ENCODE data around the gene MRPL30.
"Not testable (repeated sequence)": the region's sequence is repeated elsewhere in the genome, so short reads cannot be mapped to it uniquely, and the experiment has no call there.

Gene MRPL30

GRCh38 chr2:99188357-99188756 lies 7.4 kb downstream of the MRPL30 start:
- no peaks in the 10 kb centered on the region for H3K9me3 ChIP-seq (replicated peaks; ENCODE audit: low read length)
- no peak overlapping the region for H3K9ac ChIP-seq (ENCODE audit: low read depth, low read length)
- no peaks in the 10 kb centered on the region for H3K27me3 ChIP-seq (ENCODE audit: control insufficient read depth, insufficient read depth, low read length)
- no peak overlapping the region for H3K4me2 ChIP-seq (ENCODE audit: low read length)
- H3K4me1 ChIP-seq (ENCODE audit: control insufficient read depth, insufficient read depth, low read length): no peaks in the 10 kb centered on the region
- H3K4me3 ChIP-seq (ENCODE audit: low read length): no peak overlapping the region
- peaks cover 22% of the 10 kb centered on the region for H3K36me3 ChIP-seq (ENCODE audit: insufficient read depth, low read length)

- Histone ChIP-seq H3K9ac (ENCODE audit: low read depth, low read length) (no peak overlapping the region), H3K4me2 (ENCODE audit: low read length) (no peak overlapping the region), H3K9me3 (replicated peaks; ENCODE audit: low read length) (no peaks in the 10 kb centered on the region), H3K4me1 (ENCODE audit: control insufficient read depth, insufficient read depth, low read length) (no peaks in the 10 kb centered on the region), H3K27me3 (ENCODE audit: control insufficient read depth, insufficient read depth, low read length) (no peaks in the 10 kb centered on the region), H3K4me3 (ENCODE audit: low read length) (no peak overlapping the region), H3K36me3 (ENCODE audit: insufficient read depth, low read length) (peaks cover 22% of the 10 kb centered on the region)
Measured at GRCh38 chr2:99190548-99190947, 9.6 kb downstream of the MRPL30 start.

GRCh38 chr2:99192364-99192763 lies 11.4 kb downstream of the MRPL30 start:
- not testable (repeated sequence) for H3K9ac ChIP-seq (ENCODE audit: low read depth, low read length); H3K27me3 ChIP-seq (ENCODE audit: control insufficient read depth, insufficient read depth, low read length); H3K9me3 ChIP-seq (replicated peaks; ENCODE audit: low read length); H3K4me1 ChIP-seq (ENCODE audit: control insufficient read depth, insufficient read depth, low read length); H3K4me3 ChIP-seq (ENCODE audit: low read length); H3K4me2 ChIP-seq (ENCODE audit: low read length)
- peaks cover 24% of the 10 kb centered on the region for H3K36me3 ChIP-seq (ENCODE audit: insufficient read depth, low read length)

DNA sequence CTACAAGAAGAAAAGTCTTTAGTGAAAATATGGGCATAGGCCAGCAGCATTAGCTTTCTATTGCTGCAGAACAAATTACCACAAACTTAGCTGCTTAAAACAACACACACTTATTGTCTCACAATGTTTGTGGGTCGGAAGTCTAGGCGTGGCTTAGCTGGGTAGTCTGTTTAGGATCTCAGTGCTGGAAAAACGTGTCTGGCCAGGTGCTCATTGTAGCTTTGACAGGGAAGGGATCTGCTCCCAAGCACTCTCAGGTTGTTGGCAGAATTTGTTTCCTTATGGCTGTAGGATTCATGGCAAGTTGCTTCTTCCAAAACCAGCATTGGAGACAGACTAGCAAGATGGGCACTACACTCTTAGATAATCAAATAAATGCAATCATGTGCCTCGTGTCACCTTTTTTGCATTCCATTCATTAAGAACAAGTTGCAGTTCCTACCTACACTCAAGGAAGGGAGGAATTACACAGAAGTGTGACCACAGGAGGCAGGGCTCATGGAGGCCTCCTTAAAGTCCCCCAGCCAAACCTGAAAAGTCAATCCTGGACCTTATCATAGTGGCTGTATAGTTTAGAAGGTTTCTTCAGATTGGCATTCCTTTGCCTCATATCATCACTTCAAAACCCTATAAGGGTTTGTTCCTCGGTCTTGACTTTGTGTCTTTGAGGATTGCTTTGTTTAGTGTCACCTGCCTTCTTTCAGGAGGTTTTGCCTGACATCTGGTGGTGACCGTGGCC lies 17.3 kb downstream of the MRPL30 start:
- Histone ChIP-seq H3K4me1 (ENCODE audit: control insufficient read depth, insufficient read depth, low read length) (no peaks in the 10 kb centered on the region), H3K4me2 (ENCODE audit: low read length) (no peak overlapping the region), H3K9ac (ENCODE audit: low read depth, low read length) (no peak overlapping the region), H3K36me3 (ENCODE audit: insufficient read depth, low read length) (peaks cover 26% of the 10 kb centered on the region), H3K4me3 (ENCODE audit: low read length) (no peak overlapping the region), H3K9me3 (replicated peaks; ENCODE audit: low read length) (no peaks in the 10 kb centered on the region), H3K27me3 (ENCODE audit: control insufficient read depth, insufficient read depth, low read length) (no peaks in the 10 kb centered on the region)

DNA sequence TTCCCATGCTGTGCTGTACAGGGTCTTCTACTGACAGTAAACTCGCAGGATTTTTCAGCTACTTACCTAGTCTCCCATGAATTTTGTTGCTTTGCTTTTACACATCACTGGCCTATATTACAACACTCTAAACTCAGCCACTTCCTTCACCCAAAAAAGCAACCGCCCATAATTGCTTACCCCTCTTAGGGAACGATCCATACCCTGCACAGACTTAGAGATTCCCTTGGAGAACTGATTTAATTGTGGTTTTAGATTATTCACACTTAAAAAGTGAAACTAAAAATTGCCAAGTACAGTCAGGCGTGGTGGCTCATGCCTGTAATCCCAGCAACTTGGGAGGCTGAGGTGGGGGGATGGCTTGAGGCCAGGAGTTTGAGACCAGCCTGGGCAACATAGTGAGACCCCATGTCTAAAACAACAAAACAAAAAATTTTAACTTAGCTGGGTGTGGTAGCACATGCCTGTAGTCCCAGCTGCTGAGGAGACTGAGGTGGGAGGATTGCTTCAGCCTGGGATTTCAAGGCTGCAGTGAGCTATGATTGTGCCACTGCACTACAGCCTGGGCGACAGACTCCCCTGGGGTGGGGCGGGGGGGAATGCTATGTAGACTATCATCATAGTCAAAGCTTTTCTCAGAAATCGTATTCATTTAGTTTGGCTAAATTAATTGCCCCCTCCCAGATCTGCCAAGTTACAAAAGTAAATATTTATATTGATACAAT lies 19.3 kb downstream of the MRPL30 start:
- Histone ChIP-seq H3K27me3 (ENCODE audit: control insufficient read depth, insufficient read depth, low read length) (no peaks in the 10 kb centered on the region), H3K4me3 (ENCODE audit: low read length) (no peak overlapping the region), H3K4me2 (ENCODE audit: low read length) (no peak overlapping the region), H3K4me1 (ENCODE audit: control insufficient read depth, insufficient read depth, low read length) (no peaks in the 10 kb centered on the region), H3K9me3 (replicated peaks; ENCODE audit: low read length) (no peaks in the 10 kb centered on the region), H3K9ac (ENCODE audit: low read depth, low read length) (no peak overlapping the region), H3K36me3 (ENCODE audit: insufficient read depth, low read length) (peaks cover 26% of the 10 kb centered on the region)

- Histone ChIP-seq H3K9me3 (replicated peaks; ENCODE audit: low read length) (no peaks in the 10 kb centered on the region), H3K36me3 (ENCODE audit: insufficient read depth, low read length) (peaks cover 17% of the 10 kb centered on the region)
Measured at GRCh38 chr2:99201959-99202678, 21.1 kb downstream of the MRPL30 start.

DNA sequence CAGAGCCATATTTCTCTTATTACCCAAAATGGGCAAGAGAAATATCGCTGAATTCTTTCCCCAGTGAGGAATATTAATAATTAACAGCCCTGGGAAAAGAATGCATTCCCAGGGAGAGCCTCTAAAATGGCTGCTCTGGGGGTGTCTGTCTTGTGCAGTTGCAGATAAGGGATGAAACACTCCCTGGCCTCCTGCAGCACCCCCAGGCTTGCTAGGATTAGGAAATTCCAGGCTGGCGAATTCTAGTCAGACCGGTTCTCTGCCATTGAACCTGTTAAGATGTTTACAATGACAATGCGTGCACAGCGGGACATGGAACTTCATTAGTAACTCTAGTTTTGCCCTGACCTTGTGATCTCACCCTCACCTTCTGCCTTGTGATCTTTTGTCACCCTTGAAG lies 24.5 kb downstream of the MRPL30 start:
- Histone ChIP-seq H3K4me3 (ENCODE audit: low read length) (no peak overlapping the region), H3K9ac (ENCODE audit: low read depth, low read length) (no peak overlapping the region), H3K27me3 (ENCODE audit: control insufficient read depth, insufficient read depth, low read length) (no peaks in the 10 kb centered on the region), H3K36me3 (ENCODE audit: insufficient read depth, low read length) (peaks cover 6% of the 10 kb centered on the region), H3K4me1 (ENCODE audit: control insufficient read depth, insufficient read depth, low read length) (no peaks in the 10 kb centered on the region), H3K9me3 (replicated peaks; ENCODE audit: low read length) (no peaks in the 10 kb centered on the region), H3K4me2 (ENCODE audit: low read length) (no peak overlapping the region)

More at GRCh38 chr2:99201959-99202678, 21.1 kb downstream of the MRPL30 start:
- Histone ChIP-seq H3K9ac (ENCODE audit: low read depth, low read length) (no peak overlapping the region), H3K27me3 (ENCODE audit: control insufficient read depth, insufficient read depth, low read length) (no peaks in the 10 kb centered on the region), H3K4me2 (ENCODE audit: low read length) (no peak overlapping the region), H3K4me1 (ENCODE audit: control insufficient read depth, insufficient read depth, low read length) (no peaks in the 10 kb centered on the region), H3K4me3 (ENCODE audit: low read length) (no peak overlapping the region)

GRCh38 chr2:99216096-99216495 lies 35.1 kb downstream of the MRPL30 start:
- no peak overlapping the region for H3K9ac ChIP-seq (ENCODE audit: low read depth, low read length)
- no peaks in the 10 kb centered on the region for H3K27me3 ChIP-seq (ENCODE audit: control insufficient read depth, insufficient read depth, low read length)
- no peak overlapping the region for H3K4me2 ChIP-seq (ENCODE audit: low read length)
- no peaks in the 10 kb centered on the region for H3K4me1 ChIP-seq (ENCODE audit: control insufficient read depth, insufficient read depth, low read length)
- H3K9me3 ChIP-seq (replicated peaks; ENCODE audit: low read length): no peaks in the 10 kb centered on the region
- H3K4me3 ChIP-seq (ENCODE audit: low read length): no peak overlapping the region
- peaks cover 3% of the 10 kb centered on the region for H3K36me3 ChIP-seq (ENCODE audit: insufficient read depth, low read length)

DNA sequence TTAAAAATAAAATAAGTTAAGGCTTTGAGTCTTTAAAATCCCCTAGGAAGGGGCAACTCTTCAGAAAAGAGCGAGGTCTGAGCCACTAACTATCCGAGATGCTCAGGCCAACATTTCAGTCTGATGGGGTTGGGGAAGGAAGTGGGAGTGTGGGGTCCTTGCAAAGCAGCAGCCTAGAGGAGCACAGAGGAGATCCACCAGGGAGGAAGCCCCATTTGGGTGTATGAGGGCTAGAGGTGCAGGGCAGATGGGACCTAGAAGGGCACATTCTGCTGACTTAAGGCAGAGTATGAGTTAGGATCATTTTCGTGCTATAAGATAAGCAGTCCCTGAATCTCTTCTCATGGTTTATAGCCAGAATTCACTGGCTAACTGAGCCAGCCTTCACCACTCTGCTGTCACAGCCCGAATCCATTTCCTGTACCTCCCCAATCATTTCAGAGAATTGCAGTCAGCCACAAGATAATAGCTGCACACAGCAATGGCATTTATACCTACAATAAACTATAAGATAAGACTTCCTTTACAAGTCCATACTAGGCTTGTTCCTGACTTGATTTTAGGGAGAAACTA lies 37.0 kb downstream of the MRPL30 start:
- Histone ChIP-seq H3K9ac (ENCODE audit: low read depth, low read length) (no peak overlapping the region), H3K27me3 (ENCODE audit: control insufficient read depth, insufficient read depth, low read length) (no peaks in the 10 kb centered on the region), H3K36me3 (ENCODE audit: insufficient read depth, low read length) (peaks cover 3% of the 10 kb centered on the region), H3K4me1 (ENCODE audit: control insufficient read depth, insufficient read depth, low read length) (no peaks in the 10 kb centered on the region), H3K4me3 (ENCODE audit: low read length) (no peak overlapping the region), H3K9me3 (replicated peaks; ENCODE audit: low read length) (no peaks in the 10 kb centered on the region), H3K4me2 (ENCODE audit: low read length) (no peak overlapping the region)

DNA sequence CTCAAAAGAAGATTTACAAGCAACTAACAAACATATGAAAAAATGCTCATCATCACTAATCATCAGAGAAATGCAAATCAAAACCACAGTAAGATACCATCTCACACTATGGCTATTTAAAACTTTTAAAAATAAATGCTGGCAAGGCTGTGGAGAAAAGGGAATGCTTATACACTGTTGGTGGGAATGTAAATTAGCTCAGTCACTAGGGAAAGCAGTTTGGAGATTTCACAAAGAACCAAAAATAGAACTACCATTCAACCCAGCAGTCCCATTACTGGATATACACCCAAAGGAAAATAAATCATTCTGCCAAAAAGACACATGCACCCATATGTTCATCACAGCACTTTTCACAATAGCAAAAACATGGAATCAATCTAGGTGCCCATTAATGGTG lies 52.2 kb downstream of the MRPL30 start:
- H3K36me3 ChIP-seq (ENCODE audit: insufficient read depth, low read length); H3K9me3 ChIP-seq (replicated peaks; ENCODE audit: low read length); H3K9ac ChIP-seq (ENCODE audit: low read depth, low read length); H3K4me1 ChIP-seq (ENCODE audit: control insufficient read depth, insufficient read depth, low read length); H3K4me2 ChIP-seq (ENCODE audit: low read length); H3K27me3 ChIP-seq (ENCODE audit: control insufficient read depth, insufficient read depth, low read length); H3K4me3 ChIP-seq (ENCODE audit: low read length): not testable (repeated sequence)

- H3K4me1 ChIP-seq (ENCODE audit: control insufficient read depth, insufficient read depth, low read length): no peaks in the 10 kb centered on the region
- no peaks in the 10 kb centered on the region for H3K36me3 ChIP-seq (ENCODE audit: insufficient read depth, low read length)
- H3K9me3 ChIP-seq (replicated peaks; ENCODE audit: low read length): no peaks in the 10 kb centered on the region
- no peak overlapping the region for H3K9ac ChIP-seq (ENCODE audit: low read depth, low read length)
- H3K27me3 ChIP-seq (ENCODE audit: control insufficient read depth, insufficient read depth, low read length): no peaks in the 10 kb centered on the region
- H3K4me2 ChIP-seq (ENCODE audit: low read length): no peak overlapping the region
- H3K4me3 ChIP-seq (ENCODE audit: low read length): no peak overlapping the region
Measured at GRCh38 chr2:99238599-99238998, 57.6 kb downstream of the MRPL30 start.

Data from skeletal muscle satellite cell (primary cell).